A549 treated with CpdA at 1 μM for 4 hours (cell line): Measurements from ENCODE around the gene CYBC1. TPM values are rescaled to one million over a fixed set of nuclear protein-coding genes. Genes with fewer than 3 reads are reported as not detected.

Source experiments
- total RNA-seq: library from RNA; stranded (reverse); fragments of 200-300 nt; extraction: Qiagen RNA extraction; gene quantifications from 5 replicates; pipeline ENCODE4 v1.2.3, GENCODE V29; 2022; ENCODE audit warnings: low read depth

The CYBC1 gene
- 51.8 to 65.9 TPM (median 57.5 TPM) in 5 replicates for total RNA-seq

DNA sequence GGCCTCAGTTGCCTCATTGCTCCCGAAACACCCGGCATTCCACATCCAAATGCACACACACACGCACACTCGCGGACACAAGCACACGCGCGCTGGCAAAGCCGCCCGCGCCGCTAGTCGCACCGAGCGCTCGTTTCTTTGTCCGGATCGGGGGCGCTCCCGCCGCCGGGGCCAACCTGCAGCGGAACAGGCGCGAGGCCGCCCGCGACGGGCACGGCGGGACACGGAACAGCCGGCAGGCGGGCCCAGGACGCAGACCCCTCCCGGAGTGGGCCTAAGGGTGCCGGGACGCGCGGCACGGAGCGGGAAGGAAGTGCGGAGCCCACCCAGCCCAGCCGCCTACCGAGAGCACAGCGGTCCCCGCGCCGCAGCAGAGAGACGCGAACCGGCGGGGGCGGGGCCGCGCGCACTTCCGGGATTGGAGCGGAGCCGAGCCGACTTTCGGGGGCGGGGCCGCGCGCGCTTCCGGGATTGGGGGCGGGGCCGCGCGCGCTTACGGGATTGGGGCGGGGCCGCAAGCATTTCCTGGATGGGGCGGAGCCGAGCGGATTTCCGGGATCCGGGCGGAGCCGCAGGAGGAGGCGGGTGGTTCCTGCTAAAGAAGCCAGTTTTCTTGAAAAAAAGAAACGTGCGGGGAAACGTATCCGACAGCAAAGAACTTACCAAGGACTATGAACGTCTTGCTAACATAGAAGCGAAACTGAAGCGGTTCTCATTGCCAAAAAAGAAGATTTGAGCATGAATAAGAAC lies at the start of gene CYBC1:
Gene CYBC1, minus strand, starts transcription at position 396 of the 750 bp plus-strand sequence. CDS start 1,498 bp downstream, outside the sequence.

GRCh38 chr17:82458179-82458884 lies 7.8 kb upstream of the CYBC1 start, which contains the start of gene NARF:
Gene NARF, plus strand, starts transcription at chr17:82458741. Its CDS starts 63 bp downstream, at chr17:82458804.

DNA sequence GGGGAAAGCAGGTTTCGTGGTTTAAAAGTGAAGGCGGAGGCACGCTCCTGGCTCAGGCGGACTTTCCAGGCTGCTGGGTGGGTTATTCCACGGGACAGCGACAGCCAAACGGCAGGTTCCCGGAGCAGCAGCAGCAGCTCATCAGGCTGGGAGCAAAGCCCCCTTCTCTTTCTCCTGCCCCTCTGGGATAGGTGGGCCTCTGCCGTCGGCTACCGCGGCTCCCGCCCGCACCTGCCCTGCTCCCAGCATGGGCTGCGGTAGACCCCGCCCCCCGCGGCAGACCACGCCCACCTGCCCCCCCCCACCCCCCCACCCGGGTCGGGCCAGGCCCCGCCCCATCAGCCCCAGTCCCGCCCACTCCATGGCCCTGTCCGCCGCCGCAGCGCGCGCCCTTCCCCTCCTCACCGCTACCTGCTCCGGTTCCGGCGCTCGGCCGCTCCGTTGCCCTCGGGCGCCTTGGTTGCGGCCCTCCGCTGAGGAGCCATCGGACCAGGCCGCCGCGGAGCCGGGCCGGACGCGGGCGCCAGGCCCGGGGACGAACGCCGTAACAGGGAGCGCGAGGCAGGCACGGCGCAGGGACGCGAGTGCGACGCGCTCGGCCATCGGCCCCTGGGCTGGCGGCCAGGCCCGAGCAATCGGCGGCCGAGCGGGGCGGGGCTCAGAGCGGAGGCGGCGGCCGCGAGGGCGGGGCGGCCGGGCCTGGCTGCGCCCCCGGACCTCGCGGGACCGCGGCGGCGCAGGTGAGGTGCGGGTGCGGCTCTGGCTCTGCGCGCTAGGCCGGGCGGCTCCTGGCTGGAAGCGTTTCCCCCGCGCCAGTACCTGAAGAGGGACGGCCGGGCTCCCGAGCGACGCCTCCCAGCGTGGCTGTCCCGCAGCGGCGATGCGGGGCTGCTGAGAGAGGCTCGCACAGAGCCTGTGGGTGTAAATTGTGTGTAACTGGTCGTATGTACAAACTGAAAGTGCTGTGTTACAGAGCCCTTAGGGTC lies 32.3 kb downstream of the CYBC1 start, which contains the start of the genes HEXD and OGFOD3:
Gene HEXD, plus strand, starts transcription at position 347 of the 986 bp plus-strand sequence. CDS start 1,453 bp downstream, outside the sequence.
Gene OGFOD3, minus strand, starts transcription at position 586 of the 986 bp plus-strand sequence. Its CDS starts 101 bp downstream, at position 485.

Other genes starting within 250 kb of the CYBC1 start
- gene CCDC57, start 237.9 kb downstream of the CYBC1 start, total RNA-seq, result 20.7 to 26.9 TPM (median 23.5 TPM) in 5 replicates
- gene SLC16A3, start 221.7 kb downstream of the CYBC1 start, total RNA-seq, result 88.1 to 110 TPM (median 107 TPM) in 5 replicates
- gene CSNK1D, start 177.1 kb downstream of the CYBC1 start, total RNA-seq, result 146 to 164 TPM (median 156 TPM) in 5 replicates
- 0.09 to 0.33 TPM (median 0.20 TPM) in 3 of 5 replicates, not detected in the others for gene CD7, start 133.1 kb downstream of the CYBC1 start, total RNA-seq
- gene SECTM1, start 117.0 kb downstream of the CYBC1 start, total RNA-seq, result 0.99 to 1.9 TPM (median 1.3 TPM) in 5 replicates
- gene TEX19, start 91.5 kb downstream of the CYBC1 start, total RNA-seq, result 0.22 to 0.59 TPM (median 0.33 TPM) in 5 replicates
- gene UTS2R, start 79.0 kb downstream of the CYBC1 start, total RNA-seq, result not detected in 5 replicates
- 9.5 to 14.5 TPM (median 12.8 TPM) in 5 replicates for gene HEXD, start 32.4 kb downstream of the CYBC1 start, total RNA-seq
- gene OGFOD3, start 32.2 kb downstream of the CYBC1 start, total RNA-seq, result 17.4 to 25.1 TPM (median 23.2 TPM) in 5 replicates
- gene NARF, start 8.0 kb upstream of the CYBC1 start, total RNA-seq, result 52.1 to 63.7 TPM (median 54.5 TPM) in 5 replicates
- 43.3 to 56.8 TPM (median 53.5 TPM) in 5 replicates for gene FOXK2, start 69.0 kb upstream of the CYBC1 start, total RNA-seq
- 94.6 to 101 TPM (median 95.7 TPM) in 5 replicates for gene WDR45B, start 197.7 kb upstream of the CYBC1 start, total RNA-seq
- gene RAB40B, start 247.9 kb upstream of the CYBC1 start, total RNA-seq, result 16.1 to 18.2 TPM (median 17.2 TPM) in 5 replicates